OCI-LY3 (cell line): ENCODE data around the gene CREB5.

Experiments used
- H2AFZ ChIP-seq: fragments of 200-600, 300-600 bp; shearing (Covaris generic); 2 replicates; pipeline ENCODE4 v1.6.0; 2014; ENCODE audit warnings: antibody characterized with exemption, low read depth, low read length
- H3K27ac ChIP-seq: fragments of 200-600, 300-600 bp; sonication (generic); 2 replicates; pipeline ENCODE4 v1.5.1; 2014; ENCODE audit warnings: mild to moderate bottlenecking, low read length, moderate library complexity, mixed read lengths
- H3K27me3 ChIP-seq: fragments of 200-600, 300-600 bp; sonication (generic); 2 replicates; pipeline ENCODE4 v1.6.1; 2014; ENCODE audit warnings: low read depth, low read length, mixed read lengths
- H3K36me3 ChIP-seq: fragments of 200-600, 300-600 bp; sonication (generic); replicated peaks from 2 replicates; pipeline ENCODE3; 2014; ENCODE audit warnings: low read depth, low read length, mixed read lengths
- H3K4me1 ChIP-seq: fragments of 300-600, 200-600 bp; sonication (generic); 2 replicates; pipeline ENCODE4 v1.6.1; 2014; ENCODE audit warnings: low read length, mixed read lengths
- H3K4me2 ChIP-seq: fragments of 200-600, 300-600 bp; sonication (generic); 2 replicates; pipeline ENCODE4 v1.6.1; 2014; ENCODE audit warnings: low read length, mixed read lengths
- H3K4me3 ChIP-seq: fragments of 300-600, 200-600 bp; sonication (generic); 2 replicates; pipeline ENCODE4 v1.5.1; 2014; ENCODE audit warnings: antibody characterized with exemption, mild to moderate bottlenecking, low read length, moderate library complexity
- H3K79me2 ChIP-seq: fragments of 300-600, 200-600 bp; shearing (Covaris generic); 2 replicates; pipeline ENCODE4 v1.6.1; 2014; ENCODE audit warnings: mild to moderate bottlenecking, low read length, mixed read lengths
- H3K9ac ChIP-seq: fragments of 300-600, 200-600 bp; shearing (Covaris generic); 2 replicates; pipeline ENCODE4 v1.6.0; 2014; ENCODE audit warnings: mild to moderate bottlenecking, low read length, moderate library complexity
- H3K9me3 ChIP-seq: fragments of 200-600, 300-600 bp; shearing (Covaris generic); 2 replicates; pipeline ENCODE4 v1.6.1; 2014; ENCODE audit warnings: low read length, mixed read lengths; ENCODE audit not compliant: insufficient read depth
- H4K20me1 ChIP-seq: fragments of 200-600, 300-600 bp; sonication (generic); 2 replicates; pipeline ENCODE4 v1.6.1; 2016; ENCODE audit warnings: low read length, mixed read lengths; ENCODE audit not compliant: insufficient read depth
- EZH2phosphoT487 ChIP-seq: fragments of 200-600 bp; shearing (Covaris generic); IDR thresholded peaks from 2 replicates; pipeline ENCODE4 v1.6.1; 2018; ENCODE audit warnings: antibody characterized with exemption, mixed run types, low read depth
- TF ChIP-seq, protein P1 (sequence below): fragments of 200-600, 300-600 bp; sonication (generic); IDR thresholded peaks from 2 replicates; pipeline ENCODE4 v1.5.1; 2014; ENCODE audit warnings: antibody characterized with exemption, low read length, low read depth

The CREB5 gene

DNA sequence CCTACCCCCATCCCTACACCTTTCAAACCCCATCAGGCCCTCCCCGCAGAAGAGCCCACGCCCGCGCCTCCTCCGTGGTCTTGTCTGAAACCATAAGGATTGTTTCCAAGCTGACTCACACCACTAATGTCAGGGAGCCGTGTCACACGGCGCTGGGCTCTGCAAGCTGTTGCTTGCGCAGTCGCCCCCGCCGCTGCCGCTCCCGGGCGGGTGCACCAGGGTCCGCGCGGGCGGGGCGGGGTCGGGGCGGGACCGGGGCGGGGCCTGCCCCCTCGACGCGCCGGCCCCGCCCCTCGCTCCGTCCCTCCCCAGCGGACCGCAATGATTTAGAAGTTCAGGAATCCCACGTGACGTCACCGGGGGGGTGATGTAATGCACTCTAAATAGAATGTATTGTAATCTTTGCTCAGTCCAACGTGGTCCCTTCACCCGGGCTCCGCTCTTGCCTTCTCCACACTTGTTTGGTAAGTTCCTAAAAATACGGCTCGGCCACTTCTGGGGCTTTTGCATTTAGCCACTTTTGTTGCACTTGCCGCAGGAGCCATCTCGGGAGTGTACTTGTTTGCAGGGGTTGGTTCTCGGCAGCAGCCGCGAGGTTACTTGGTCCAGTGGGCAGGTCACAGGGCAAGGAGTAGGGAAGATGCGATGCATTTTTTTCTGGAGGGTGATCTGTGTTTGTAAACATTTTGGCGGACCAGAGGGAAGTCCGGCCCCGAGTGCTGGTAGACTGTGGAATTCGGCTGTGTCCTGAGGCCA lies 3.2 kb upstream of the CREB5 start:
- H3K36me3 ChIP-seq, result no peaks in the 10 kb centered on the region
- no peaks in the 10 kb centered on the region for H3K9me3 ChIP-seq
- no peak for TF ChIP-seq EZH2phosphoT487
- TF ChIP-seq, protein P1, sequence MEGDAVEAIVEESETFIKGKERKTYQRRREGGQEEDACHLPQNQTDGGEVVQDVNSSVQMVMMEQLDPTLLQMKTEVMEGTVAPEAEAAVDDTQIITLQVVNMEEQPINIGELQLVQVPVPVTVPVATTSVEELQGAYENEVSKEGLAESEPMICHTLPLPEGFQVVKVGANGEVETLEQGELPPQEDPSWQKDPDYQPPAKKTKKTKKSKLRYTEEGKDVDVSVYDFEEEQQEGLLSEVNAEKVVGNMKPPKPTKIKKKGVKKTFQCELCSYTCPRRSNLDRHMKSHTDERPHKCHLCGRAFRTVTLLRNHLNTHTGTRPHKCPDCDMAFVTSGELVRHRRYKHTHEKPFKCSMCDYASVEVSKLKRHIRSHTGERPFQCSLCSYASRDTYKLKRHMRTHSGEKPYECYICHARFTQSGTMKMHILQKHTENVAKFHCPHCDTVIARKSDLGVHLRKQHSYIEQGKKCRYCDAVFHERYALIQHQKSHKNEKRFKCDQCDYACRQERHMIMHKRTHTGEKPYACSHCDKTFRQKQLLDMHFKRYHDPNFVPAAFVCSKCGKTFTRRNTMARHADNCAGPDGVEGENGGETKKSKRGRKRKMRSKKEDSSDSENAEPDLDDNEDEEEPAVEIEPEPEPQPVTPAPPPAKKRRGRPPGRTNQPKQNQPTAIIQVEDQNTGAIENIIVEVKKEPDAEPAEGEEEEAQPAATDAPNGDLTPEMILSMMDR, result no peak
- peaks cover 22% of the 10 kb centered on the region for H3K27me3 ChIP-seq
- no peaks in the 10 kb centered on the region for H3K79me2 ChIP-seq
- H3K27ac ChIP-seq, result no peak overlapping the region
- no peak overlapping the region for H3K4me3 ChIP-seq
- H3K4me2 ChIP-seq, result no peak overlapping the region
- H3K9ac ChIP-seq, result no peak overlapping the region
- H2AFZ ChIP-seq, result no peak overlapping the region
- H3K4me1 ChIP-seq, result peaks cover 5% of the 10 kb centered on the region
- no peaks in the 10 kb centered on the region for H4K20me1 ChIP-seq

DNA sequence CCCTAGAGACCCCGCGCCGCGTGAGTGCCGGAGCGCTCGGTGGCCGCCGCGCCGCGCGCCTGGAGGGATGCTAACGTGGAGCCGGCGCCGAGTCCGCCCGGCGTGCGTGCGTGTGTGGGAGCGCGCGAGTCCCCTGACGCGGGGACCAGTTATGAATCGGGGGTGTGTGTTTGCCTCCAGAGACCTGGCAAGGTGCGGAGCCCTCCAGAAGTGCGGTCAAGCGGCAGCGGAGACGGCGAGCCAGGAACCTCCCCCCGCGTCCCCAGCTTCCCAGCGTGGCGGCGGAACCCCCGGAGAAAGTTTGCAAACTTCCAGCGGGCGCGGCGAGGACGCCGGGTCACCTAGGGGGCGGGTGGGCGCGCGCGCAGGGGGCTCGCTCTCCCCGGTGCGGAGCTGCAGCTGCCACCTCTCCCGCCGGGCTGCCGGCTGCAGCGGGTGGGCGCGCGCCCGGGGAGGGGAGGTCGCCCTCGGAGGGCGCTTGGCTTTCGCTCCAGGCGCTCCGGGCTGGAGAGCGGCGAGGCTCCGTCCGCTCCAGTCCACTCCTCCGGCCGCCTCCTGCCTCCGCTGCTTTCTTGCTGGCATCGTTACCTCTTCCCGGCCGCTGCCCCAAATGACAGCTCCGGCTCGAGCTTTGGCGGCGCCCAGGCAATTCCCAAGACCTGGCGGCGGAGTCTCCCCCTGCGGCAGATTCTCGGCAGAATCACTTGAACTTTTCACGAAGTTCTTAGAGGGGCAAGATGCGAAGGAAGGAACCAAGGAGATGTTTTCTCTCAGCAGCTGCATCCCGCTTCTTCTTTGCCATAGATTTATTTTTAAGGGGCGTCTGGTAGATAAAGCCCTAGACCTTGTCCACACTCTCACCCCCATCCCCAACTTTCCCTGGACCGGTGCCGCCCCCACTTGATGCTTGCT lies 2.3 kb upstream of the CREB5 start:
- TF ChIP-seq, protein P1, result no peak
- TF ChIP-seq EZH2phosphoT487, result no peak
- no peak overlapping the region for H3K27ac ChIP-seq
- peaks cover 22% of the 10 kb centered on the region for H3K27me3 ChIP-seq
- H3K4me2 ChIP-seq, result peak overlapping the region; percentile 88
- no peaks in the 10 kb centered on the region for H4K20me1 ChIP-seq
- no peaks in the 10 kb centered on the region for H3K9me3 ChIP-seq
- peaks cover 5% of the 10 kb centered on the region for H3K4me1 ChIP-seq
- H3K4me3 ChIP-seq, result no peak overlapping the region
- H3K9ac ChIP-seq, result no peak overlapping the region
- H3K36me3 ChIP-seq, result no peaks in the 10 kb centered on the region
- no peaks in the 10 kb centered on the region for H3K79me2 ChIP-seq
- H2AFZ ChIP-seq, result no peak overlapping the region

DNA sequence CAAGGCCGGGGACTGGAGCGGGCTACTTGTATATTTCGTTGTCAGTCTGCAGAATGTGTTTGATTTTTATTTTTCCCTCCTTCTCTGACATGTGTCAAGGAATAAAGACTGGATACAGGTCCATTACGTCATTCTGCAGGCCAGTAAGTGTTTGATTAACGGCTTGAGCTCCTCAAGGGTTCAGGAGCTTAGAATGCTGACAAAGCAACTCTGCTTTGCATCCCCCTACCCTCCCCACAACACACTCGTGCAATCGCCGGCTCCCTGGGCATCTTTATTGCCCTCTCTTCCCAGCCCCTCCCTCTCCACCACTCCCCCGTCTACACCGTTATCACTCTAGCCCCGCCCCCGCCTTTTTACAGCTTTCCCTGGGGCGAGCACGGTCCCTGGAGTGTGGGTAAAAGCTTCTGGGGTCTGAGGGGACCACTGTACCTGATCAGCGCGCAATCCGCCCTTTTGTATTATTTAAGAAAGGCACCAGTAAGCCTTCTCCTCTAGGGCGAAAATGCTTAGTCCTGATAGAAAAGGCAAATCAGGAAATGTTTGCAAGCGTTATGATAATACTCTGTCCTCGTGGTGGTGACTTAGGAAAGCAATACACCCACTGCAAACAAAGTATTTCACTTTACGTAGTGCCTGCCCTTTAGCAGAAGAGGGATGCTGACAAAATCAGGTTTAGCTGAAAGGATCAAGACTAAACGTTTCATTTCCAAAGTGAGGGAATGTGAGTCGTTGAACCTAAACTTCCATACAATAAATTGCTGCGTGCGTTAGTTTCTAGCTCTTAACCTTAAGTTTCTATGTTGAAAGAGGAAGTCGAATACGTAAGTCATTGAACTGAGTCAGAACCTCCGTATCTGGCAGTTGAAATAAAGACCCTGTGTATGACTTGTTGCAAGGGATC lies 1.4 kb upstream of the CREB5 start:
- Histone ChIP-seq H3K9me3 (no peaks in the 10 kb centered on the region), H3K4me2 (peak overlapping the region; percentile 88), H3K9ac (no peak overlapping the region), H3K27ac (no peak overlapping the region), H3K36me3 (no peaks in the 10 kb centered on the region), H3K4me1 (peaks cover 5% of the 10 kb centered on the region), H2AFZ (peak overlapping the region; percentile 40), H3K27me3 (peaks cover 22% of the 10 kb centered on the region), H3K4me3 (peak overlapping the region; percentile 69), H4K20me1 (no peaks in the 10 kb centered on the region), H3K79me2 (no peaks in the 10 kb centered on the region)
- TF ChIP-seq EZH2phosphoT487, result no peak
- TF ChIP-seq, protein P1, result no peak

DNA sequence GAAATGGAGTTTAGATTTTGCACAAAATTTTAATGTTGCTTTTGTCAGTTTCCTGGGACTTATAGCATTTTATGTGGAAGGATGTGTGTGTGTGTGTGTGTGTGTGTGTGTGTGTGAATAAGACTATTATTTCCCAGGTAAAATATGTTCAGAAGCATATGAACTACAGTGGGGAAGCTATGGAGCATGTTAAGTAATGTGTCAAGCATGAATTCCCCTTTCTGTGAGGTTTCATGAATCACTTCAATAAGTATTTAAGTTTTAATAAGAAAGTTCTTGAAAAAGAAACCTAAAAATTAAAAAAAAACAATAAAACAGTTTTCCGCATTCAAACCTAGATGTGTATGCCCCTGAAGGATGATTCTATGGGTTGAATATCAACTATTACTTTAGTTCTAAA lies 693 bp downstream of the CREB5 start:
- Histone ChIP-seq H3K79me2 (no peaks in the 10 kb centered on the region), H3K9me3 (no peaks in the 10 kb centered on the region), H3K4me2 (no peak overlapping the region), H3K36me3 (no peaks in the 10 kb centered on the region), H4K20me1 (no peaks in the 10 kb centered on the region), H3K9ac (no peak overlapping the region), H3K27me3 (peaks cover 31% of the 10 kb centered on the region), H2AFZ (no peak overlapping the region), H3K4me1 (peaks cover 5% of the 10 kb centered on the region), H3K27ac (no peak overlapping the region), H3K4me3 (no peak overlapping the region)
- TF ChIP-seq, protein P1, result no peak
- no peak for TF ChIP-seq EZH2phosphoT487
